K562 (cell line): ENCODE results near the gene ITSN1. TPM values are rescaled to one million over a fixed set of nuclear protein-coding genes. Genes with fewer than 3 reads are reported as not detected.

ENCODE experiments used
- ATAC-seq: fragments of 200-7000 bp; cut with Tn5 transposase; 3 replicates; pipeline ENCODE4 v1.9.1; 2020; ENCODE audit warnings: moderate library complexity
- BruUV-seq: library from RNA; stranded (reverse); fragments of 400-500 nt; replicated peaks from 2 replicates; lab custom pipeline; 2021; lab: Mats Ljungman, UMichigan
- CTCF ChIA-PET: fragments of 300-600 bp; formaldehyde crosslinking; extraction: SDS; loops from one replicate; lab custom pipeline; 2021; ENCODE audit warnings: low intra/inter-chr PET ratio; lab: Yijun Ruan, JAX
- POLR2A ChIA-PET: fragments of 300-600, 350-650 bp; sonication (Branson Sonifier 250); formaldehyde crosslinking; extraction: SDS; loops from one replicate; lab custom pipeline; 2021; ENCODE audit warnings: antibody characterized with exemption, inconsistent platforms; lab: Yijun Ruan, JAX
- DNase-seq, 4 experiments: peaks; one replicate each; pipeline versions ENCODE4 v3.0.0 to v3.0.0-alpha.2; 2011 to 2018; ENCODE audit warnings: low spot score in 3 of 4, mixed read lengths in 3 of 4; ENCODE audit errors: extremely low read depth in 1 of 4
- FAIRE-seq: peaks from 2 replicates; lab custom pipeline; 2011; peaks lifted over from hg19 to GRCh38; lab: Jason Lieb, UNC
- H2AFZ ChIP-seq: 2 replicates; pipeline ENCODE4 v1.6.0; 2011; ENCODE audit warnings: low read depth, low read length, control low read depth, inconsistent platforms
- H3K27ac ChIP-seq: fragments of 200-600 bp; 3 replicates; pipeline ENCODE4 v1.8.0; 2011; ENCODE audit warnings: low read depth, mild to moderate bottlenecking, control low read depth, inconsistent platforms, low read length, moderate library complexity, mixed read lengths; ENCODE audit errors: extremely low read depth
- H3K27me3 ChIP-seq, 2 experiments: fragments of 300-600 bp in 1 of 2; 2 replicates in 1 of 2; 3 replicates in 1 of 2; pipeline versions ENCODE4 v1.6.0 to v1.8.0; 2011; ENCODE audit warnings: inconsistent platforms in 2 of 2, low read length in 2 of 2, mild to moderate bottlenecking in 1 of 2, mixed read lengths in 1 of 2, moderate library complexity in 1 of 2; ENCODE audit not compliant: control insufficient read depth in 2 of 2, insufficient read depth in 2 of 2
- H3K36me3 ChIP-seq: fragments of 300-600 bp; 3 replicates; pipeline ENCODE4 v1.8.0; 2011; ENCODE audit warnings: mild to moderate bottlenecking, low read length, inconsistent platforms; ENCODE audit not compliant: control insufficient read depth, insufficient read depth
- H3K4me1 ChIP-seq, 2 experiments: fragments of 200-600 bp in 1 of 2; replicated peaks in 1 of 2; 2 replicates in 1 of 2; 3 replicates in 1 of 2; pipeline versions ENCODE4 v1.5.1 to v1.8.0; 2011; ENCODE audit warnings: inconsistent platforms in 2 of 2, low read length in 2 of 2, mild to moderate bottlenecking in 1 of 2, mixed read lengths in 1 of 2, moderate library complexity in 1 of 2; ENCODE audit not compliant: control insufficient read depth in 2 of 2, insufficient read depth in 2 of 2
- H3K4me2 ChIP-seq: 2 replicates; pipeline ENCODE4 v1.6.1; 2011; ENCODE audit warnings: low read length, control low read depth, inconsistent platforms, mixed read lengths; ENCODE audit not compliant: insufficient read depth
- H3K4me3 ChIP-seq: fragments of 200-600 bp; sonication (generic), shearing (Covaris generic); 2 replicates; pipeline ENCODE4 v1.5.1; 2016; ENCODE audit warnings: control low read depth, inconsistent platforms
- H3K79me2 ChIP-seq: fragments of 200-600 bp; 3 replicates; pipeline ENCODE4 v1.8.0; 2011; ENCODE audit warnings: low read length, inconsistent platforms; ENCODE audit not compliant: control insufficient read depth, insufficient read depth
- H3K9ac ChIP-seq, 2 experiments: 2 replicates each; pipeline versions ENCODE4 v1.6.0 to v1.6.1; 2011; ENCODE audit warnings: low read depth in 2 of 2, low read length in 2 of 2, control low read depth in 1 of 2, inconsistent platforms in 1 of 2, mild to moderate bottlenecking in 1 of 2, mixed read lengths in 1 of 2; ENCODE audit not compliant: insufficient read depth in 1 of 2
- H3K9me1 ChIP-seq: one replicate; pipeline ENCODE4 v1.6.0; 2011; ENCODE audit warnings: inconsistent platforms, mild to moderate bottlenecking, low read length, moderate library complexity; ENCODE audit not compliant: control insufficient read depth, insufficient read depth
- H3K9me3 ChIP-seq: replicated peaks from 2 replicates; pipeline ENCODE4 v1.5.1; 2011; ENCODE audit warnings: low read depth, low read length, inconsistent platforms; ENCODE audit not compliant: control insufficient read depth, insufficient read depth
- H4K20me1 ChIP-seq: replicated peaks from 2 replicates; pipeline ENCODE4 v1.6.1; 2011; ENCODE audit warnings: low read length, inconsistent platforms, mixed read lengths; ENCODE audit not compliant: control insufficient read depth, insufficient read depth
- ASH1L ChIP-seq: fragments of 450-650 bp; IDR thresholded peaks from 2 replicates; pipeline ENCODE4 v1.6.1; 2018; ENCODE audit warnings: borderline replicate concordance, mild to moderate bottlenecking, low read depth; ENCODE audit not compliant: partially characterized antibody
- CBX2 ChIP-seq: fragments of 200-600 bp; sonication (generic); IDR thresholded peaks from one replicate; pipeline ENCODE4 v1.6.1; 2012; ENCODE audit warnings: mild to moderate bottlenecking, low read length, inconsistent platforms; ENCODE audit not compliant: insufficient read depth, poor library complexity, severe bottlenecking
- FOXA1 ChIP-seq: fragments of 450-650 bp; IDR thresholded peaks from 2 replicates; pipeline ENCODE4 v1.6.1; 2016; ENCODE audit warnings: mild to moderate bottlenecking, borderline replicate concordance
- HDAC8 ChIP-seq: fragments of 450-650 bp; IDR thresholded peaks from 2 replicates; pipeline ENCODE4 v1.6.1; 2016; ENCODE audit warnings: mild to moderate bottlenecking, missing genetic modification characterization, moderate library complexity, missing compliant biosample characterization
- HOMEZ ChIP-seq: fragments of 250-450 bp; sonication (Bioruptor Pico); IDR thresholded peaks from 2 replicates; pipeline ENCODE4 v1.4.0; 2020; ENCODE audit warnings: mild to moderate bottlenecking, moderate library complexity
- RBFOX2 ChIP-seq: fragments of 200-400 bp; formaldehyde crosslinking; IDR thresholded peaks from 2 replicates; pipeline ENCODE4 v1.6.1; 2017; ENCODE audit warnings: low read depth, mild to moderate bottlenecking, low read length, moderate library complexity
- TCF3 ChIP-seq: sonication (generic); formaldehyde crosslinking; IDR thresholded peaks from 2 replicates; pipeline ENCODE4 v1.4.0; 2020; ENCODE audit warnings: mild to moderate bottlenecking, missing genetic modification reagents
- ZNF277 ChIP-seq: fragments of 250-450 bp; sonication (Bioruptor Pico); IDR thresholded peaks from 2 replicates; pipeline ENCODE4 v1.8.0; 2022; ENCODE audit warnings: inconsistent platforms, mild to moderate bottlenecking, moderate library complexity, borderline replicate concordance
- ZNF3 ChIP-seq: fragments of 250-450 bp; sonication (Bioruptor Pico); IDR thresholded peaks from 2 replicates; pipeline ENCODE4 v1.5.0; 2021; ENCODE audit warnings: mild to moderate bottlenecking, moderate library complexity
- ZNF696 ChIP-seq: fragments of 250-450 bp; sonication (Bioruptor Pico); conservative IDR thresholded peaks from 2 replicates; pipeline ENCODE4 v1.4.0; 2020; ENCODE audit warnings: mild to moderate bottlenecking, moderate library complexity
- WGBS: fragments of 100-300 bp; shearing (Covaris generic); methylation state at CpG from one replicate; pipeline ENCODE4 v1.1.6; 2016; ENCODE audit warnings: low coverage, mixed read lengths; ENCODE audit not compliant: insufficient coverage; ENCODE audit errors: missing lambda C conversion rate; 5-methylcytosine and 5-hydroxymethylcytosine counted together
- in situ Hi-C: fragments of 300-500 bp; cut with MboI; formaldehyde crosslinking; loops from 4 replicates; pipeline ENCODE4 v1.15.0; 2018; ENCODE audit warnings: inconsistent platforms, mixed read lengths
- intact Hi-C: fragments of 100-400 bp; cut with micrococcal nuclease; formaldehyde crosslinking; loops from 2 replicates; pipeline ENCODE4 v1.14.2; 2022
- polyA plus RNA-seq, 8 experiments: library from polyadenylated mRNA; depleted of rRNA in 4 of 8; stranded (reverse) in 5 of 8; unstranded in 3 of 8; fragments of >200 nt; fragmentation: Nextera tagmentation in 2 of 8; fragmentation: Illumina TruSeq in 1 of 8; extraction: Ambion mirVana in 2 of 8; extraction: Trizol in 1 of 8; gene quantifications; 2 replicates each; pipeline versions ENCODE4 v1.2.1 to v1.2.3, GENCODE V29; 2011 to 2014; ENCODE audit warnings: inconsistent platforms in 1 of 8, missing spikeins in 1 of 8
- total RNA-seq, 7 experiments: library from RNA; depleted of rRNA in 6 of 7; stranded (reverse); fragments of >200 nt in 6 of 7; fragmentation: Illumina TruSeq in 2 of 7; extraction: Trizol in 2 of 7; gene quantifications; 2 replicates each; pipeline versions ENCODE4 v1.2.1 to v1.2.3, GENCODE V29; 2011 to 2021; ENCODE audit warnings: low replicate concordance in 1 of 7
- TF ChIP-seq, protein P1 (sequence below): IDR thresholded peaks from 2 replicates; pipeline ENCODE4 v1.6.1; 2014; ENCODE audit warnings: antibody characterized with exemption

Gene ITSN1
- total and polyA plus RNA-seq, 9 of the 15 experiments (the other 6 are each of a cell fraction or from before 2014, with no cell fraction given), result 1.1 to 12.6 (median 4.8) TPM

DNA sequence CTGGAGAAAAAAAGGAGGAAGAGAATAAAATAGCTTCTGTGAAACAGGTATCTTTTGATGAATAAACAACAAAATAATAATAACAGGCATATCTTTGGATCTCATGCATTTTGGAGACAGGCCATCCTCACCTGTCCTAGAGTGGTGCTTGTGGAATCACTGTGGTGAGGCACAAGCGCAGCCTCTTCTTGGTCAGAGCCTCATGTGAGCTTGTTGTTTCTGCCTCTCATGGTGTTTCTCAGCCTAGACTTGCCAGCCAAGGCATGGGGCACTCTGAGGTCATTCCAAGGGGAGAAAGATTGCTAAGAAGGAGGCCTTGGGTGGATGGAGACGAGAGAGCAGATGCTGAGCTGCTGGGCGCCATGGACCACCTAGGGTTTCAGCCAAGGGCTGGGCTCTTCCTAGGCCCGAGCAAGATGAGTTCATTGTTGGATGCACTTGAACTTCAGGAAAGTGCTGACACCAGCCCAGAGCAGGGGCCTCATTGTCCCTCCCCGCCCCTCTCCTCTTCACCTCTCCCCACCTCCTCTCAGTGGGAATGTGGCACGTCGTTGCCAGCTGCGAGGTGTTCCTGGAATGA lies 223.8 kb downstream of the ITSN1 start:
- intact Hi-C loops (no loop called here), in situ Hi-C loops (no loop called here)
- H3K79me2 ChIP-seq, result no peaks in the 10 kb centered on the region
- H3K4me2 ChIP-seq, result no peak overlapping the region
- peaks cover 30 to 48% of the 10 kb centered on the region in 2 experiments for H3K27me3 ChIP-seq
- CTCF ChIA-PET, result no interaction called here
- no peaks in the 10 kb centered on the region for H3K36me3 ChIP-seq
- H3K4me1 ChIP-seq, result peaks cover 0 to 4% of the 10 kb centered on the region in 2 experiments; a peak in 2 of 5 replicates
- H3K9ac ChIP-seq, result no peak overlapping the region; a peak in 1 of 4 replicates
- BruUV-seq, result no TSS peak
- DNase-seq (no peak), ATAC-seq (no peak), FAIRE-seq (no peak)
- H3K9me1 ChIP-seq, result no peaks in the 10 kb centered on the region
- no peak overlapping the region for H3K4me3 ChIP-seq
- POLR2A ChIA-PET, result interaction anchor here (0.6 to 1.3 kb wide), 6 partner anchors 11 to 339 kb away, joined by 3 read pairs; no protein-coding TSS in a partner anchor
- no peaks in the 10 kb centered on the region for H4K20me1 ChIP-seq
- no peaks in the 10 kb centered on the region for H3K9me3 ChIP-seq
- no peak for TF ChIP-seq HOMEZ
- WGBS, result 4% methylated on average over 8 of the region's 8 CpGs
- H2AFZ ChIP-seq, result no peak overlapping the region
- no peak overlapping the region for H3K27ac ChIP-seq

GRCh38 chr21:33866826-33867225 lies 224.5 kb downstream of the ITSN1 start:
- 17% methylated on average over 2 of the region's 2 CpGs for WGBS
- H4K20me1 ChIP-seq, result no peaks in the 10 kb centered on the region
- no peaks in the 10 kb centered on the region for H3K9me1 ChIP-seq
- intact Hi-C loops, result no loop called here
- in situ Hi-C loops, result no loop called here
- DNase-seq (no peak), FAIRE-seq (no peak), ATAC-seq (no peak)
- ChIA-PET POLR2A (no interaction called here), CTCF (no interaction called here)
- peaks cover 27 to 42% of the 10 kb centered on the region in 2 experiments for H3K27me3 ChIP-seq
- no peak overlapping the region for H3K4me3 ChIP-seq
- no TSS peak for BruUV-seq
- no peaks in the 10 kb centered on the region for H3K79me2 ChIP-seq
- H3K27ac ChIP-seq, result no peak overlapping the region
- no peak overlapping the region for H3K4me2 ChIP-seq
- H3K36me3 ChIP-seq, result no peaks in the 10 kb centered on the region
- H3K9me3 ChIP-seq, result no peaks in the 10 kb centered on the region
- H2AFZ ChIP-seq, result no peak overlapping the region
- H3K9ac ChIP-seq, result no peak overlapping the region
- H3K4me1 ChIP-seq, result peaks cover 0 to 4% of the 10 kb centered on the region in 2 experiments; a peak in 2 of 5 replicates
- TF ChIP-seq, protein P1, sequence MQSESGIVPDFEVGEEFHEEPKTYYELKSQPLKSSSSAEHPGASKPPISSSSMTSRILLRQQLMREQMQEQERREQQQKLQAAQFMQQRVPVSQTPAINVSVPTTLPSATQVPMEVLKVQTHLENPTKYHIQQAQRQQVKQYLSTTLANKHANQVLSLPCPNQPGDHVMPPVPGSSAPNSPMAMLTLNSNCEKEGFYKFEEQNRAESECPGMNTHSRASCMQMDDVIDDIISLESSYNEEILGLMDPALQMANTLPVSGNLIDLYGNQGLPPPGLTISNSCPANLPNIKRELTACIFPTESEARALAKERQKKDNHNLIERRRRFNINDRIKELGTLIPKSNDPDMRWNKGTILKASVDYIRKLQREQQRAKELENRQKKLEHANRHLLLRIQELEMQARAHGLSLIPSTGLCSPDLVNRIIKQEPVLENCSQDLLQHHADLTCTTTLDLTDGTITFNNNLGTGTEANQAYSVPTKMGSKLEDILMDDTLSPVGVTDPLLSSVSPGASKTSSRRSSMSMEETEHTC, result no peak
- TF ChIP-seq CBX2 (no peak), RBFOX2 (no peak), TCF3 (CRISPR knock-in tag) (no peak), ZNF696 (CRISPR knock-in tag) (no peak), ZNF277 (CRISPR knock-in tag) (no peak), ZNF3 (CRISPR knock-in tag) (no peak), FOXA1 (no peak), ASH1L (no peak), HDAC8 (tag) (no peak)
